ENCODE data around the gene GDA. TPM values are rescaled to one million over a fixed set of nuclear protein-coding genes. Genes with fewer than 3 reads are reported as not detected.

The GDA gene
- total and polyA plus RNA-seq, 2 donors: 0.76 to 3.9 TPM

DNA sequence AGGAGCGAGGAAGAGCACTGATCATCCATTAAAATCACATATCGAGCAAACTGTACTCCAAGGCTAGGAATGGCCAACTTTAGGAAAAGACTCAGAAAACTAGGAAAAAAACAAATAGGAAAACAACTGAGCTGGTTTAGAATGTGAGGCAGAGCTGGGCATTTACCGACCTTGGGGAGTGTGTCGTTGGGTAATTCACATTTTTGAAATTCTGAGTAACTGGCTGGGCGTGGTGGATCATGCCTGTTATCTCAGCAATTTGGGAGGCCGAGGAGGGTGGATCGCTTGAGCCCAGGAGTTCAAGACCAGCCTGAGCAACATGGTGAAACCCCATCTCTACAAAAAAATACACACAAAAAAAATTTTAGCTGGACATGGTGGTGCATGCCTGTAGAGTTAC, 145.7 kb downstream of the GDA start:
- H3K9me3 ChIP-seq (ENCODE audit: control insufficient read depth in 2 of 2, insufficient read depth in 1 of 2, low read length in 1 of 2): no peaks in the 10 kb centered on the region
- H3K27ac ChIP-seq (ENCODE audit: low read depth in 1 of 2, low read length in 1 of 2): no peak overlapping the region
- no peaks in the 10 kb centered on the region for H3K36me3 ChIP-seq (ENCODE audit: control insufficient read depth in 2 of 2, insufficient read depth in 2 of 2, low read length in 1 of 2)
- 95% methylated on average over 7 of the region's 7 CpGs for WGBS
- no peaks in the 10 kb centered on the region for H3K4me1 ChIP-seq (ENCODE audit: control insufficient read depth in 2 of 2, insufficient read depth in 2 of 2, low read length in 2 of 2)
- no peak overlapping the region for H3K4me3 ChIP-seq (ENCODE audit: low read length in 2 of 2)
- no peaks in the 10 kb centered on the region for H3K27me3 ChIP-seq (ENCODE audit: control insufficient read depth in 2 of 2, insufficient read depth in 1 of 2, low read length in 1 of 2)
- DNase-seq (ENCODE audit: low read depth in 6 of 9, low spot score in 9 of 9): no peak

DNA sequence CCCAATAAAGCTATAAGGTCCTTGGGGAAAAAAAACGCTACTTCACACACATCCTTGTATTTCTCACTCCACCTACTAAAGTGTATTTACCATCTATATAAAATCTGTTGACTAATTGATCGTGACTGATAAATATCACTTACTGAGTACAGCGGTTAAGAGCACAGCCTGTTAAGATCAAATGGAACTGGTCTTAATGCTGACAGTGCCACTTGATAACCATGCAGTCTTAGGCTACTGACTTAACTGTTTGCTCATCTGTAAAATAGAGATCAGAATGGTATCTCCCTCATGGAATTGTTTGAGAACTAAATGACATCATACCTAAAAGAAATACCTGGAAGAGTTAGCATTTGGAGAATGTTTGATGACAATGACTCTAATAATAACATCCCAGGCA, 148.3 kb downstream of the GDA start:
- H3K4me3 ChIP-seq (ENCODE audit: low read length in 2 of 2): no peak overlapping the region
- no peak overlapping the region for H3K27ac ChIP-seq (ENCODE audit: low read depth in 1 of 2, low read length in 1 of 2)
- H3K9me3 ChIP-seq (ENCODE audit: control insufficient read depth in 2 of 2, insufficient read depth in 1 of 2, low read length in 1 of 2): no peaks in the 10 kb centered on the region
- DNase-seq (ENCODE audit: low read depth in 6 of 9, low spot score in 9 of 9): no peak
- H3K4me1 ChIP-seq (ENCODE audit: control insufficient read depth in 2 of 2, insufficient read depth in 2 of 2, low read length in 2 of 2): no peaks in the 10 kb centered on the region
- no peaks in the 10 kb centered on the region for H3K36me3 ChIP-seq (ENCODE audit: control insufficient read depth in 2 of 2, insufficient read depth in 2 of 2, low read length in 1 of 2)
- no peaks in the 10 kb centered on the region for H3K27me3 ChIP-seq (ENCODE audit: control insufficient read depth in 2 of 2, insufficient read depth in 1 of 2, low read length in 1 of 2)
- WGBS: 96% methylated on average over 3 of the region's 3 CpGs

DNA sequence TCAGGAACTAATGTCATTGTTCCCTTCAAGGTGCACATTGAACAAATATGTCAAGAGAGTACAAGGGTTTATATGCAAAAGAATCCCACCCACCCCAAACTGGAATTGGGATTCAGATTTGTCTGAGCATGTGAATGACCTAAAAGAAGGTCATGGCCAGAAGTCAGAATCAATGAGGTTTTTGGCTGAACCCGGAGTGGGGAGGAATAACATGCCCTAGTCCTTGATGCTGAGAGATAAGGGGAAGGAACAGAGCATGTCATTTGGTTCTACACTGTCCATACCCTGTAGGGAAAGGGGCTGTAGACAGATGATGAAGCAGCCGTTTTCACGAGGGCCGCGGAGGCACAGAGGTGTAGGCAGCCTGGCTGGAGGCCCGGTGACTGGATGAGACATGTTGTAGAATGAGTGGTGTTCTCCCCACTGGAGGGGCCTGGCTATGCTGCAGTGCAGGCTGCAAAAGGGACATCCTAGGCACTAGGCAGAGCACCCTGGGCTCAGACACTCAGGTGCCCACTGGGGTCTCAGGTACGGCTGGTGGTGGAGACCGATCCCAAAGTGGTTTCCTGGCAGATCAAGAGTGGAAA, 149.9 kb downstream of the GDA start:
- Histone ChIP-seq H3K4me1 (ENCODE audit: control insufficient read depth in 2 of 2, insufficient read depth in 2 of 2, low read length in 2 of 2) (no peaks in the 10 kb centered on the region), H3K36me3 (ENCODE audit: control insufficient read depth in 2 of 2, insufficient read depth in 2 of 2, low read length in 1 of 2) (no peaks in the 10 kb centered on the region), H3K27me3 (ENCODE audit: control insufficient read depth in 2 of 2, insufficient read depth in 1 of 2, low read length in 1 of 2) (no peaks in the 10 kb centered on the region), H3K27ac (ENCODE audit: low read depth in 1 of 2, low read length in 1 of 2) (no peak overlapping the region), H3K4me3 (ENCODE audit: low read length in 2 of 2) (no peak overlapping the region), H3K9me3 (ENCODE audit: control insufficient read depth in 2 of 2, insufficient read depth in 1 of 2, low read length in 1 of 2) (no peaks in the 10 kb centered on the region)
- WGBS: 97% methylated on average over 8 of the region's 8 CpGs
- no peak for DNase-seq (ENCODE audit: low read depth in 6 of 9, low spot score in 9 of 9)

DNA sequence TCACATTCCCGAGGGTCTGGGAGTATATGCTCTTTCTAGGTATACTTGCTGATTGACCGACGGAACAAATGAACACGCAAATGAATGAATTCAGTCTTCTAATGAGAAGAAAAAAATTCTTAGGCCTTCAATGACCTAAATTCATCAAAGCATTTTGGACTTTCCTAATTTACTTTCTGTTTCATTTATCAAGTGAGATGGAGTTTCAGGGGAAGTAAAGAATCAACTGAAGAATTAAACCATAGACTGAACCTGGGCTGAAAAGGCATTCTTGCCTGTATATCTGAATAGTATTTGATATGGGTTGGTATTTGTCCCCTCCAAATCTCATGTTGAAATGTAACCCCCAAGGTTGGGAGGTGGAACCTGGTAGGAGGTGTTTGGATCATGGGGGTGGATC, 151.6 kb downstream of the GDA start:
- 96% methylated on average over 4 of the region's 4 CpGs for WGBS
- Histone ChIP-seq H3K36me3 (ENCODE audit: control insufficient read depth in 2 of 2, insufficient read depth in 2 of 2, low read length in 1 of 2) (no peaks in the 10 kb centered on the region), H3K27ac (ENCODE audit: low read depth in 1 of 2, low read length in 1 of 2) (no peak overlapping the region)

More for the DNA sequence above, 151.6 kb downstream of the GDA start:
- no peak for DNase-seq (ENCODE audit: low read depth in 6 of 9, low spot score in 9 of 9)
- no peaks in the 10 kb centered on the region for H3K27me3 ChIP-seq (ENCODE audit: control insufficient read depth in 2 of 2, insufficient read depth in 1 of 2, low read length in 1 of 2)
- H3K4me3 ChIP-seq (ENCODE audit: low read length in 2 of 2): no peak overlapping the region
- H3K9me3 ChIP-seq (ENCODE audit: control insufficient read depth in 2 of 2, insufficient read depth in 1 of 2, low read length in 1 of 2): no peaks in the 10 kb centered on the region
- H3K4me1 ChIP-seq (ENCODE audit: control insufficient read depth in 2 of 2, insufficient read depth in 2 of 2, low read length in 2 of 2): peaks cover 0 to 5% of the 10 kb centered on the region in 2 donors

Other genes with a start within 250 kb of the GDA start
- gene ABHD17B, start 238.2 kb upstream of the GDA start, total RNA-seq: 53.1 TPM
- 23.3 TPM for gene ABHD17B, start 238.2 kb upstream of the GDA start, polyA plus RNA-seq
- 12.0 TPM for gene C9orf85, start 237.8 kb upstream of the GDA start, total RNA-seq
- gene C9orf85, start 237.8 kb upstream of the GDA start, polyA plus RNA-seq: 18.8 TPM
- not detected for gene C9orf57, start 88.8 kb upstream of the GDA start, total RNA-seq
- gene C9orf57, start 88.8 kb upstream of the GDA start, polyA plus RNA-seq: 0.11 TPM
- 56.2 TPM for gene ZFAND5, start 215.8 kb downstream of the GDA start, total RNA-seq
- 210 TPM for gene ZFAND5, start 215.8 kb downstream of the GDA start, polyA plus RNA-seq